ENCODE measurements around the gene WNT7B.

WNT7B gene

GRCh38 chr22:46012182-46012880 lies 35.4 kb upstream of the WNT7B start:
- no peak overlapping the region for H3K4me3 ChIP-seq (ENCODE audit: low read depth, low read length)
- TF ChIP-seq, protein P1, sequence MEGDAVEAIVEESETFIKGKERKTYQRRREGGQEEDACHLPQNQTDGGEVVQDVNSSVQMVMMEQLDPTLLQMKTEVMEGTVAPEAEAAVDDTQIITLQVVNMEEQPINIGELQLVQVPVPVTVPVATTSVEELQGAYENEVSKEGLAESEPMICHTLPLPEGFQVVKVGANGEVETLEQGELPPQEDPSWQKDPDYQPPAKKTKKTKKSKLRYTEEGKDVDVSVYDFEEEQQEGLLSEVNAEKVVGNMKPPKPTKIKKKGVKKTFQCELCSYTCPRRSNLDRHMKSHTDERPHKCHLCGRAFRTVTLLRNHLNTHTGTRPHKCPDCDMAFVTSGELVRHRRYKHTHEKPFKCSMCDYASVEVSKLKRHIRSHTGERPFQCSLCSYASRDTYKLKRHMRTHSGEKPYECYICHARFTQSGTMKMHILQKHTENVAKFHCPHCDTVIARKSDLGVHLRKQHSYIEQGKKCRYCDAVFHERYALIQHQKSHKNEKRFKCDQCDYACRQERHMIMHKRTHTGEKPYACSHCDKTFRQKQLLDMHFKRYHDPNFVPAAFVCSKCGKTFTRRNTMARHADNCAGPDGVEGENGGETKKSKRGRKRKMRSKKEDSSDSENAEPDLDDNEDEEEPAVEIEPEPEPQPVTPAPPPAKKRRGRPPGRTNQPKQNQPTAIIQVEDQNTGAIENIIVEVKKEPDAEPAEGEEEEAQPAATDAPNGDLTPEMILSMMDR (IDR thresholded peaks at IDR 0.05; ENCODE audit: borderline replicate concordance, insufficient read depth, low read depth, low read length) = no peak

DNA sequence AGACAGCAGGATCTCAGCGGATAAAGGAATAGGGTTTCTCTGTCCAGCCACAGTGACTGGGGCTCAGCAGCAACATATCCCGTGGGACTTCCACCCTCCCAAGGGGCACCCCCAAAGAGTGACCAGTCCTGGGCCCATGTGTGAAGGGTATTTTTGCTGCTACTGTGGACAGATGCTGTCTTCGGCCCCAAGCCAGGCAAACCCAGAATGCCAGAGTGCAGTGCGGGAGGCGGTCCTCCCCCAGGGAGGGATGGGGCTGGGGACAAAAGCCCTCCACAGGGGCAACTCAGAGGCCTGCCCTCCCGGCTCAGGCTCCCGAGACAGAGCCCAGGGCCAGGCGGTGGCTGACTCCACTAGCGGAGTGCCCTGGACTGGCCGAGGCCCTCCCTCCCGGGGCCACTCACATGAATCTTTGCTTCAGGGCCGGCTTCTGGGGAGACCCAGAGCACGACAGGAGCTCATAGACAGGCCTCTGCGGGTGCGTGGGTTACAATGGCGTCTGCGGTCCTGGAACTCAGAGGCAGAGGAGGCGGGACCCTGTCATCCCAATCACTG lies 34.7 kb upstream of the WNT7B start:
- H3K4me3 ChIP-seq (ENCODE audit: low read depth, low read length) = no peak overlapping the region
- TF ChIP-seq, protein P1 (IDR thresholded peaks at IDR 0.05; ENCODE audit: borderline replicate concordance, insufficient read depth, low read depth, low read length) = no peak

DNA sequence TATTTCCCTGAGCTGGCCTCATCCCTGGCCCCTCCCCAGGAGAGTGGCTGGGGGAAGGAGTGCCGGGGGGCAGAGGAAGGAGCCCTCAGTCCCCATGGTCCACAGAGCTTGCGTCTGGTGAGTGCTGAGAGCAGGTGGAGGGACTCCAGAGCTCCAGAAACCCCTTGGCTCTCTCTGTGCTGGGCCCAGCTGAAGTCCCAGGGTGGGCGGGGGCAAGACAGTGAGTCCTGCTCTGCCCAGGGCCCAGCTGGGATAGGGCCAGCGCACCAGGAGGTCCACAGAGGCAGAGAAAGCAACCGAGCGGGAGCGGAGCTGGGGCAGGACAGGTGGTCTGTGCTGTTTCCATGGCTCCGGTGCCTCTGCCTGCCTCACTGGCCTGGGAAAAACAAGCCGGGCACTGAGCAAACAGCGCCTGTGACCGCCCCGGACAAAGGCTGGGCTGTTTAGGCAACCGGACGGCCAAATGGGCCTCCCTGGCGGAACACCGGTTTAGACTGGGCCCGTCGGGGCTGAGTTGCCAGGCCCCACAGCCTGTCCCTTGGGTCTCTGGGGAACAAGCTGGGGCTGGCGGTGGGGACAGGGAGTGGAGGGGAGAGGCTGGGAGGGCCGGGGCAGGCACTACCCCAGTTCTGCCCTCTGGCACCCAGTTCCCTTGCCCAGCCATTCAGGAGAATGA lies 34.1 kb upstream of the WNT7B start:
- H3K4me3 ChIP-seq (ENCODE audit: low read depth, low read length) = no peak overlapping the region
- TF ChIP-seq, protein P1 (IDR thresholded peaks at IDR 0.05; ENCODE audit: borderline replicate concordance, insufficient read depth, low read depth, low read length) = no peak

DNA sequence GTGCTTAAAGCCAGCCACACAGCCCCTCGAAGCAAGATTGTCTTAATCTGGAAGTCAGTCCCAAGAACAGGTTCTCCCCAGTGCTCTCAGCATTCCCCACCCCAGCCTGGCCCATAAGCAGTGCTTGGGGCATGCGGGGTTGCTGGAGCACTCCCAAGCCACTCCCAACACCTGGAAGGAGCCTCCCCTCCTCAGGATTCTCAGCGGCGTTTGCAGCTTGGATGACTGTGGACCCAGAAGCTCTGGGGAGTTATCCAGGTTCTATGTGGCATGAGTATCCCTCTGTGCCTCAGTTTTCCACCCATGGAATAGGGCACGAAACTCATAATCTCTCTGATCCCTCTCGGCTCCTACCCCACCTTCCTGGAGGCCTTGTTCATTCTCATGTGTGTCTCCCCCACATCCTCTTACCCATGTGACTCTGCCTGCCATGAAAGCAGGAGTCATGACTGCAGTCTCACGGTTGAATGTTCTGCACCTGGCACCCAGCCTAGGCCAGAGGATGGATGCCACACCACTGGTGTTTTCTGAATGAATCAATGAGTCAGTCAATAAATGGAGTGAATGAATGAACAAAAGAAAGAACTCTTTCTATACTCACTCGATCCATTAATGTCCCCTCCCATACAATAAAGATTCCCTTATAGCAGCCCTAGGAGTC lies 33.4 kb upstream of the WNT7B start:
- TF ChIP-seq, protein P1 (IDR thresholded peaks at IDR 0.05; ENCODE audit: borderline replicate concordance, insufficient read depth, low read depth, low read length) = no peak

GRCh38 chr22:46009730-46010129 lies 32.8 kb upstream of the WNT7B start:
- no peak overlapping the region for H3K4me3 ChIP-seq (ENCODE audit: low read depth, low read length)
- TF ChIP-seq, protein P1 (IDR thresholded peaks at IDR 0.05; ENCODE audit: borderline replicate concordance, insufficient read depth, low read depth, low read length) = no peak

More for the DNA sequence above, 33.4 kb upstream of the WNT7B start:
- H3K4me3 ChIP-seq (ENCODE audit: low read depth, low read length) = no peak overlapping the region

DNA sequence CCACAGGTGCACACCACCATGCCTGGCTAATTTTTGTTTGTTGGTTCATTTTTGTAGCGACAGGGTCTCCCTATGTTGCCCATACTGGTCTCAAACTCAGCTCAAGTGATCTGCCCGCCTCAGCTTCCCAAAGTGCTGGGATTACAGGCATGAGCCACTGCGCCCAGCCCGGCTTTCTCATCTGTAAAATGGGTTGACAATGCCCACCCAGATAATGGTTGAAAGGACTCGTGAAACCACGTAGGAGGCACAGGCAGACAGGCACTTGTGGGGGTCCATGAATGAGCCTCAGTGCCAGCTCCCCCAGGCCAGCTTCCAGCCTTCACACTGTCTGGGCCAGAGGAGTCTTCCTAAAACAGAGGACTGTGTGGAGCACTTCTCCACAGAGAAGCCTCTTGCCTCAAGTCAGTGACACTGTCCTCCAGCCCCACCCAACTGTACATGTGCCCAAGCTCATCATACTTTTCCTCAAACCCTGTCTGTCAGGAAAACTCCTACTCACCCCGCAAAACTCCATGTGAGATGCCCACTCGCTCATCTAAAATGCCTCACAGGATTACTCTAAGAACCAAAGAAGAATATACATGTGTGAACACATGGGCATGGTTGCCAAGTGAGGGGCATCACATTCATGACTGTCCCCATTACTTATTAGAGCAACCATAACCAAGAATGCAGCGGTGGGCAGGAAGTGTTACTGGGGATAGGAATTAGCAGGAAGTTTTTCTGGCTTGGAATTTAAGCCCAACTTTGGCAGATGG lies 32.1 kb upstream of the WNT7B start:
- H3K4me3 ChIP-seq (ENCODE audit: low read depth, low read length) = no peak overlapping the region
- TF ChIP-seq, protein P1 (IDR thresholded peaks at IDR 0.05; ENCODE audit: borderline replicate concordance, insufficient read depth, low read depth, low read length) = no peak
